Measurements from ENCODE around the gene GMIP.

DNA sequence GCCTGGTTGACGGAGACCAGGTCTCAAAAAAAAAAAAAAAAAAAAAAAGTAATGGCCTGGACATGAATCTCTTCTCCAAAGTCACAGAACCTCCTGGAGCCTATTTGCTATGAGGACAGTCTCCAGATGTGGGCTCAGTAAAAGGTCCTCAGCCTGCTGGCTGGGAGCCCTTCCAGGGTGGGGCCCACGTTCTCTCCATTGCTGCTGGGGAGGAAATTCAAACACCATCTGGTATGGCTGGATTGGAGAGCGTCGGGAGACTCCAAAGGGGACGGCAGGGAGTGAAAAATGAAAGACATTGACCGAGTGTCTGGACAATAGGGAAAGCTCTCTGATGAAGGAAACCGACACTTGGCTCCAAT lies 23.6 kb downstream of the GMIP start:
- TF ChIP-seq, protein P1, sequence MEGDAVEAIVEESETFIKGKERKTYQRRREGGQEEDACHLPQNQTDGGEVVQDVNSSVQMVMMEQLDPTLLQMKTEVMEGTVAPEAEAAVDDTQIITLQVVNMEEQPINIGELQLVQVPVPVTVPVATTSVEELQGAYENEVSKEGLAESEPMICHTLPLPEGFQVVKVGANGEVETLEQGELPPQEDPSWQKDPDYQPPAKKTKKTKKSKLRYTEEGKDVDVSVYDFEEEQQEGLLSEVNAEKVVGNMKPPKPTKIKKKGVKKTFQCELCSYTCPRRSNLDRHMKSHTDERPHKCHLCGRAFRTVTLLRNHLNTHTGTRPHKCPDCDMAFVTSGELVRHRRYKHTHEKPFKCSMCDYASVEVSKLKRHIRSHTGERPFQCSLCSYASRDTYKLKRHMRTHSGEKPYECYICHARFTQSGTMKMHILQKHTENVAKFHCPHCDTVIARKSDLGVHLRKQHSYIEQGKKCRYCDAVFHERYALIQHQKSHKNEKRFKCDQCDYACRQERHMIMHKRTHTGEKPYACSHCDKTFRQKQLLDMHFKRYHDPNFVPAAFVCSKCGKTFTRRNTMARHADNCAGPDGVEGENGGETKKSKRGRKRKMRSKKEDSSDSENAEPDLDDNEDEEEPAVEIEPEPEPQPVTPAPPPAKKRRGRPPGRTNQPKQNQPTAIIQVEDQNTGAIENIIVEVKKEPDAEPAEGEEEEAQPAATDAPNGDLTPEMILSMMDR (IDR thresholded peaks at IDR 0.05), result no peak
- no peak for TF ChIP-seq POLR2AphosphoS5 (IDR thresholded peaks at IDR 0.05)
